IPS-NIHi7 (cell line): ENCODE data around the gene PARP16.
"Not testable (repeated sequence)": the region's sequence is repeated elsewhere in the genome, so short reads cannot be mapped to it uniquely, and the experiment has no call there.

Experiments used
- DNase-seq: peaks from one replicate; pipeline ENCODE4 v3.0.0; 2012; ENCODE audit warnings: mixed read lengths; ENCODE audit errors: extremely low spot score

Gene PARP16

DNA sequence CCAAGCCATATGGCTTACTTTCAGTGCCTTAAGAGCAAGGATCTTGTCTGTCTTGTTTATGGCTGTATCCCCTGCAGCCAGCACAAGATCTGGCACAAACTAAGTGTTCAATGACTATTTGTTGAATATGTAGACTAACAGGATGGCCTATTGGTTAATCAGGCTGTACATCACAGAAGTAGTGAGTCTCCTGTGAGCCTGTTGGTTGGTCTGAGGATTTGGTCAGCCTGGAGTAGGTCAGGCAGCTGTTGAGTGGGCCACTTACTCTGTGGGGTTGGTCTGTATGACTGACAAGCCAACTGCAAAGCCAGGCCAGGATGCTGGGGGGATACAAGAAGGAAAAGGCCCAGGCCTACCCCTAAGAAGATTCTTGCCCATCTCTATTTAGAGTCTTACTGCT lies 42.0 kb downstream of the PARP16 start:
- DNase-seq: no peak

DNA sequence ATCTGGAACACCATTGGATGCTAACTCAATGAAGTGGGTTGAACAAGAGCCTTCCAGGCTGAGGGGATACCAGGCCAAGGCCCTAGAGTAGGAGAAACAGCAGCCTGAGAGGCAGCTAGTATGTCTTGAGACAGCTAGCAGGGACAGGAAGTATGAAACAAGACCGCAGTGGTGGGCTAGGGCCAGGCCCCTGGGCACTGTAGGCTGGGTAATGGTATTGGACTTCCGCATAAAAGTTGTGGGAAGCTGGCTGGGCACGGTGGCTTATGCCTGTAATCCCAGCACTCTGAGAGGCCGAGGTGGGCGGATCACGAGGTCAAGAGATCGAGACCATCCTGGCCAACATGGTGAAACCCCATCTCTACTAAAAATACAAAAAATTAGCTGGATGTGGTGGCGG lies 50.2 kb downstream of the PARP16 start:
- DNase-seq: not testable (repeated sequence)

GRCh38 chr15:65233696-65234095 lies 53.0 kb downstream of the PARP16 start:
- DNase-seq: no peak

GRCh38 chr15:65232520-65232919 lies 54.2 kb downstream of the PARP16 start:
- no peak for DNase-seq

GRCh38 chr15:65231306-65231705 lies 55.4 kb downstream of the PARP16 start:
- DNase-seq: no peak

GRCh38 chr15:65226901-65227300 lies 59.8 kb downstream of the PARP16 start:
- DNase-seq: not testable (repeated sequence)

DNA sequence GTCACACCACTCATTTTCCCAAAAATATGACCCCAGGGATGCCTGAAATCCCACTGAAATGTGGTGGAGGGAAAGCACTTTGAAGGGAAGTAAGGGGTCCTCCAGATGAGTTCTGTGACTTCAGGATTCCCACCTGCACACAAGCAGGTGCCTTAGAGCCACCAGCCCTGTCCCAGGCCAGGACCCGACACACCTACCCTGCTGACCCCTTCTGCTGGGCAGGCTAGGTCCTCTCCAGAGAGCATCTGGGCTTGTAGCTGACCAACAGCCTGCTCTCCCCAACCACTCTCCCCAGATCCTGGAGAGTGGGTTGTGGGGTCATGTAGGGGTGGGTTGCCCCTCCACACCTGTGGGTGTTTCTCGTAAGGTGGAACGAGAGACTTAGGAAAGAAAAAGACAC lies 60.5 kb downstream of the PARP16 start:
- peak; percentile 4 for DNase-seq

- peak; percentile 10 for DNase-seq
These were observed 62.7 kb downstream of the PARP16 start for GRCh38 chr15:65223996-65224395.

GRCh38 chr15:65222891-65223290 lies 63.8 kb downstream of the PARP16 start:
- no peak for DNase-seq

DNA sequence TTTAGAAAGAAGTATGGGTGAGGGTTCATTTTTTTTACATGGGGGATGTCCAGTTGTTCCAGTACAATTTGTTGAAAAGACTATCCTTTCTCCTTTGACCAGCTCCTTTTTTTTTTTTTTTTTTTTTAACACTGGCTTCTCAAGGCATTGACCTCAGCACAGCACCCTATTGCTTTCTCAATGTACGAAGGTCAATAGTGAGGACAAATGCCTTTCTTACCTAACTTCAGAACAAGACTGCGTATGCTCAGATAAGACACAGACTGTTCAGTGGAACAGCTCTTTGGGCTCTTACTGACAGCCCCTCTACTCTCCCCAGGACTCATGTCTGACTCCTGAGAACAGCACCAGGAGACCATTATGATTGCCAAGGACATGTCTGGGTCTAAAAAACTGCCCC lies 65.0 kb downstream of the PARP16 start:
- DNase-seq: no peak

- DNase-seq: no peak
These were observed 67.5 kb downstream of the PARP16 start for GRCh38 chr15:65219137-65219536.

DNA sequence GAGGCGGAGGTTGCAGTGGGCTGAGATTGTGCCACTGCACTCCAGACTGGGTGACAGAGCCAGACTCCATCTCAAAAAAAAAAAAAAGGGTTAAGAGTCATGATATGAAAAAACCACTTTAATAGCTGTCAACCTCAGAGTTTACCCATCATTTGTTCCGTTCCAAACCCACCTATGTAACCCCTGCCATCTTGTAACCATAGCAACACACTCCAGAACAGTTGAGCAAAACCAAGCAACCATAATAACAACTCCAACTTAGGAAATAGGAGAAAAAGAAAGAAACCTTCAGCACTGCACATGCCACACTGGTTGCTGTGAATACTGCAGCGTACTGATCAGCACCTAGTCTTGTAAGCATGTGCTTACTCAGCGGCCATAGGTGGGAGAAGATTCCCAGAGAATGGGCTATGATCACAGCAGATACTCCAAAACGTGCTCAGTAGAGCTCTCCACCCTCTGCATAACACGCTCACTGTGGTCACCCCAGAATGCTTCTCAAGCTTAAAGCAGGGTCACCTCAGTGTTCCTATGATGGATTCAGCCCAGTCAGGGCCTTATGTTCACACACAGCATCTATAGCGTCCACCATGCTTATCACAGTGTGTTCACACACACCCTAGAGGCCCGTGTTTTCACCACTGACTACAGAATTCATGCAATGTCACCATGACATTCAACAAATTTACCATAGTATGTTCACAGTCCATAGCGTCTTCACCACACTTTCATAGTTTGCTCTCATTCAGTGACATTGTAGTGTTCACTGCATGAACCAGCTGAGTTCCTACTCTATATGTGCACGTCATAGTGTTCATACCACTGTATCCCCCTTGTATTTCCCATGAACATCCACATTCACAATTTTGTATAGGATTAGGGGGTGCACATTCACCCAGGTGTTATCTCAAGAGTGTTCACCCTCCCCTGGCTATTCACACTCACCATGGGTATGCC lies 68.9 kb downstream of the PARP16 start:
- DNase-seq: no peak

DNA sequence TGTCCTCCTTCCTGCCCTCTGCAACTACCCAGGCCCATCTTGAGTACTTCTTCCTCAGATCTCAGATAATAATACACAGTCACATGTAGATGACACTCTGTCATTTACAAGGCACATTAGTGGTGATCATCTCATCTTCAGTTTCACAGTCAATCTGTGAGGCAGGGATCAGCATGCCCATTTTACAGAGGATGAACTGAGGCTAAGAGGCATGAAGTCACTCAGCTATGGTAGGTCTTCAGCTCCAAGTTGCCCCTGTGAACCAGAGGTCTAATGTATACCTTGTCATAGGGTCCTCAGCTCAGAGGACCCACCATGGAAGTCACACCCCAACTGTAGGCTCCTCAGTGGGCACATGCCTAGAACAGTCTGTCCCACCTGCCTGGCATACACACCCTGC lies 71.2 kb downstream of the PARP16 start:
- no peak for DNase-seq

DNA sequence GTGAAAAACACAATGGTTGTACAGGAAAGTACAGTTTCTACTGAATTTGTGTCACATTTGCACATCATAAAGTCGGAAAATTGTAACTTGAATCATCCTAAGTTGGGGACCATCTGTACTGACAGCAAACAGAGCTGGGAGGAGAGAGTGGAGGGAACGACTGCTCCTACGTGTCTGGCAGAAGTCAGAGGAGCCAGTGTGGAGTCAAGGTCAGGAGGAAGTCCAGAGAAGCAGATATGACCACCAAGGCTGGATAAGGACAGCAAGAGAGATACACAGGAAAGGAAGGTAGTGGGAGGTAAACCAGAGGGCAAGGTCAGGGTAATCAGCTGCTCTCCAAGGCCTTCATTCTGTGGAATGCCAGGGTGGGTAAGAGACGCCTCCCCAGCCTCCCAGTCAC lies 72.7 kb downstream of the PARP16 start:
- DNase-seq: no peak

GRCh38 chr15:65213241-65213640 lies 73.4 kb downstream of the PARP16 start:
- DNase-seq: no peak

- peak; percentile 87 for DNase-seq
These were observed 74.6 kb downstream of the PARP16 start for GRCh38 chr15:65212097-65212496.

DNA sequence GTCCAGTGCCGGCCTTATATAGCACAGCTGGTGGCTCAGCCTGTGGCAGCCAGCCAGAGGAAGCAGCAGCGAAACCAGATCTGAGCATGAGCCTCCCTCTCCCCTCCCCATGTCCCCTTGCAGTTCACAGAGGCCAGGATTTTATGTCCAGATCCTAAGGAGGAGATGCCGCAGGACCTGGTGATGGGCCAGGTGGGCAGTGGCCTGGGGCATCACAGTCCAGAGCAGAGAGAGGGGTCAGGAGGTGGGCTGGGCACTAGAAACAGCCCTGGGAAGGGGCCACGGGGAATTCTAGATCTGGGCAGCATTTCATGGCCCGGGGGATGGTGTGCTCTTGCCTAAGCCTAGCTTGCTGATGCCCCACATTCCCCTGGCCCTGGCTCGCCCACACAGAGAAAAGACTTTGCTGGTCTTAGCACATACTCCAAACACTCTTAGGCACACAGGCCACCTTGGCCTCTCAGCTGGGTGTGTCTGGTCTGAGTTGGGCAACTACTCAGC lies 75.2 kb downstream of the PARP16 start:
- no peak for DNase-seq

DNA sequence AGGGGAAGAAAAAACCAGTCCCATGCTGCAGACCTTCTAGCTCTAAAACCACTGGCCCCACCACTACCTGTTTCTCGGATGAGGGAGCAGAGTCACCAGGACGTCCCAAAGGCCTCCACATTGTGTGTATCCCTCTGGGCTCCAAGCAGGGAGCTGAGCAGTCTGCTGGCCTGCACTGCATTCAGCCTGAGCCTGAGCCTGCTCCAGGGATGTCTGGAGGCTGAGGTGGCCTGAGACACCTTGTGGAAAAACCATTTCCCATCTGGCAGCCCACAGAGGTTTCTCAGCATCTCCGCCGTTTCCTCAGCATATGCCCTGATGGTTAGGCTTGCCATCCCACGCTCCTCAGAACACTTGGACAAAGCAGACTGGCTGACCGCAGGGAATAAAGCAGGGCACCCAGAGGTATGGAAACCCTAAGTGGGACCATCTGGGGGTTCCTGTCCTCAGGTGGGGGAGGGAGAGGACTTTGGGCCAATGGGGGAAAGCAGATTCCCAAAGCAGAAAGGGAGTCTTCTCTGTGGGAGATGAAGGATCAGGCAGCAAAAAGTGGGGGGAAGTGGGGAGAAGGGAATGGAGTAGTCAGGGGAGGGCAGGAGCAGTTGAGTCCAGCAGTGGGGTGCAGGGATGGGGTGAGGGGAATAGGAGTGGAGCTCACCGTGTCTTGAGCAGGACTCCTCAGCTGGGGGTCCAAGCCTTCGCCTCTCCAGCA lies 75.8 kb downstream of the PARP16 start, which contains the start of gene CILP:
Gene CILP, minus strand, starts transcription at position 704 of the 712 bp plus-strand sequence. CDS start 1,718 bp downstream, outside the sequence.
- no peak for DNase-seq

GRCh38 chr15:65209701-65210643 lies 76.7 kb downstream of the PARP16 start:
- no peak for DNase-seq

- DNase-seq: no peak
These were observed 78.0 kb downstream of the PARP16 start for GRCh38 chr15:65208647-65209046.
